ENCODE results near the gene CDK6.

DNA sequence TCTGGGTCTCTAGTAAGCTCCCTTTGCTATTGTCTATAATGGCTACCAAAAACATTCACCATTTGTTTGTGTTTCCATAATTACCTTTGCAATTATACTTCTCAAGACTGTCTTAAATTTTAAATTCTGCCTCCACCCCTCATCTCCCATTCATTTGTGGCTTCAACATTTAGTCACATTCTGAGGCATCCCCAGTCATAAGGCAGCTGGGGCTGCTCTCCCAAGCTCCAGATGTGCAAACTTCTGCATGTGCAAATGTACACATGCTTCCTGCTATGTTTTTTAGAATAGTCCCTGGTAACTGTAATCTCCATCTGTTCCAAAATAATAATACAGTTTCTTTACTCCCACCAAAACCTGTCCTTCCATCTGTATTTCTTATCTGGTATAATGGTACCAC is 97.3 kb downstream of the CDK6 start:
- TF ChIP-seq, protein P1, sequence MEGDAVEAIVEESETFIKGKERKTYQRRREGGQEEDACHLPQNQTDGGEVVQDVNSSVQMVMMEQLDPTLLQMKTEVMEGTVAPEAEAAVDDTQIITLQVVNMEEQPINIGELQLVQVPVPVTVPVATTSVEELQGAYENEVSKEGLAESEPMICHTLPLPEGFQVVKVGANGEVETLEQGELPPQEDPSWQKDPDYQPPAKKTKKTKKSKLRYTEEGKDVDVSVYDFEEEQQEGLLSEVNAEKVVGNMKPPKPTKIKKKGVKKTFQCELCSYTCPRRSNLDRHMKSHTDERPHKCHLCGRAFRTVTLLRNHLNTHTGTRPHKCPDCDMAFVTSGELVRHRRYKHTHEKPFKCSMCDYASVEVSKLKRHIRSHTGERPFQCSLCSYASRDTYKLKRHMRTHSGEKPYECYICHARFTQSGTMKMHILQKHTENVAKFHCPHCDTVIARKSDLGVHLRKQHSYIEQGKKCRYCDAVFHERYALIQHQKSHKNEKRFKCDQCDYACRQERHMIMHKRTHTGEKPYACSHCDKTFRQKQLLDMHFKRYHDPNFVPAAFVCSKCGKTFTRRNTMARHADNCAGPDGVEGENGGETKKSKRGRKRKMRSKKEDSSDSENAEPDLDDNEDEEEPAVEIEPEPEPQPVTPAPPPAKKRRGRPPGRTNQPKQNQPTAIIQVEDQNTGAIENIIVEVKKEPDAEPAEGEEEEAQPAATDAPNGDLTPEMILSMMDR (conservative IDR thresholded peaks at IDR 0.05; ENCODE audit: low read depth, low read length), result no peak
- TF ChIP-seq EZH2 (IDR thresholded peaks at IDR 0.05; ENCODE audit: borderline replicate concordance, low read depth, low read length, poor library complexity, severe bottlenecking), result no peak

Data from A673 (cell line).